HTR-8/SVneo (cell line): ENCODE data around the gene ZNF536.

ENCODE experiments used
- DNase-seq: peaks from one replicate; pipeline ENCODE4 v3.0.0; 2011; ENCODE audit warnings: low spot score, mixed read lengths; ENCODE audit not compliant: insufficient read length
- FAIRE-seq: peaks from 2 replicates; lab custom pipeline; 2011; peaks lifted over from hg19 to GRCh38; lab: Jason Lieb, UNC

The ZNF536 gene

DNA sequence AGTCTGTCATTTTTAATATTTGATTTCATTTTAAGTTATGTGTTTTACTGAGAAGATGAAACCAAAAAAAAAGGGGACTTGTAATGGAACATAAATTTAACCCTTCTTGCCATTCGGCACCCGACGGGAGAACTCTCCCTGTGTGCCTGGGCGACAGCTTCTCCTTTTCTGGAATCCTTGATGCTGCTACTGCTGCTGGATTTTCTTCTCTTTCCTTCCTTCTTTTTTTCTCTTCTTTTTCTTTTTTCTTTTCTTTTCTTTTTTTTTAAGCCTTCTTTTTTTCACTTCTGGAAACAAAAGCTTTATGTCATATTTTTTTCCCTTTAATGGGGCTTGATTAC is 11.1 kb upstream of the ZNF536 start:
- DNase-seq (no peak), FAIRE-seq (no peak)

DNA sequence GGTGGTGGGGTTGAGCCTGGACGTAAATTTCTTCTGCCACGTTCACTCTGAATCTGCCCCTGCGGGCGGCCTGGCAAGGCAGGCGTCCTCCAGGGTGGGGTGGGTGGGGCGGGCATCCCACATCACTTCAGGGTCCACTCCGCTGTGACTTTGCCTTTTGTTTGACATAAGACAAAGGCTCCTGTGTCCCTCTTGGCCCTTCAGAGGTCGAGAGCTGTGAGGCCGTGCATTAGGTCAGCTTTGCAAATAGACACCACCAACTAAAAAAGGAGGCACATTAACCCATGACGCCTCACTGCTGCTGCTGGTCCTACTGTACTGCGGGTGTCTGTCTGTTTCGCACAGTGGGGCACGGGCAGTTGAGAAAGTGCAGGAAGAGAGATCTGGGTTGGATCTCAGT is 10.5 kb upstream of the ZNF536 start:
- FAIRE-seq (no peak), DNase-seq (no peak)

DNA sequence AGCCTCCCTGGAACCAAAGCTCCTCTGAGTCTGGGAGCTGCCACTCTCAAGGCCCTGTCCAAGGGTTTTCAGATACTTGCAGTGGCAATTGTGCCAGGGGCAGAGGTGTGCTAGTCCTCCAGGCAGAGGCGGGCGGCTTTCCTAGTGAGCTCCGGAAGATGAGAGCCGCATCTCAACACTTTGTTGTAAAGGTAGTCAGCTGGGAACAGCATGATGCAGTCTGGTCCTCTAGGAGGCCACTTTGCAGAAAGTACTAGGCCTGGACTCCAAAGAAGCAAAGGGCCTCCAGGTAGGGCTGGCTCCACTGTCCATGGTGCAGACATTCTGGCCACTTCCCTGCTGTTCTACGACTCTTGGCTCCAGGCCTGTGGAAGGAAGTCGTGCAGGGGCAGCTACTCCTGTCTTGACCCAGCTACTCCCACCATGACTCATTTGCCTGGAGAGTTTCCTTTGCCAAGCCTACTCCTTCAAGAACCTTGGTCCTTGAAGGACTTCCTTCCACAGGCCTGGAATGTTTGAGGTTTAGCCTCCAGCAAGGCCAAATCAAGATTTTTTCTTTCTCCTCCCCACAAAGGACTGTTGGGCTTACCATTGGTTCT is 9.9 kb upstream of the ZNF536 start:
- DNase-seq = no peak
- FAIRE-seq = no peak

DNA sequence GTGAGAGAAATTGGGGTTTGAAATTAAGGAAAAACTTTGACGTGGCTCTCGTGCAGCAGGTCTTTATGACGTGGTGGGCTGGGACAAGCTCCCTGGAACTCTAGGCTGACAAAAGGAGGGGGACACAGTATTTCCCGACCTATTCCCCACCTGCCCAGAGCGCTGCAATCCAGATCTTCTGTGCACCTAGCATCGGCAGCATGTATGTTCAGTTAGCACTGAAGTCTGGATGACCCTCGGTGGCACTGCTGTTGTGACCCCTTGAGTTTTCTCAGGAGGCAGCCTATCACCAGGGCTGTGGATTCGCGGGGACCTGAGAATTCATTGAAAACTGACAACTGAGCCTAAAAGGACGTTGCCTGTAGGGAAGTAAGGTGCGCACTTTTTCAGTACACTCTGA is 9.1 kb upstream of the ZNF536 start:
- no peak for FAIRE-seq
- DNase-seq = no peak

DNA sequence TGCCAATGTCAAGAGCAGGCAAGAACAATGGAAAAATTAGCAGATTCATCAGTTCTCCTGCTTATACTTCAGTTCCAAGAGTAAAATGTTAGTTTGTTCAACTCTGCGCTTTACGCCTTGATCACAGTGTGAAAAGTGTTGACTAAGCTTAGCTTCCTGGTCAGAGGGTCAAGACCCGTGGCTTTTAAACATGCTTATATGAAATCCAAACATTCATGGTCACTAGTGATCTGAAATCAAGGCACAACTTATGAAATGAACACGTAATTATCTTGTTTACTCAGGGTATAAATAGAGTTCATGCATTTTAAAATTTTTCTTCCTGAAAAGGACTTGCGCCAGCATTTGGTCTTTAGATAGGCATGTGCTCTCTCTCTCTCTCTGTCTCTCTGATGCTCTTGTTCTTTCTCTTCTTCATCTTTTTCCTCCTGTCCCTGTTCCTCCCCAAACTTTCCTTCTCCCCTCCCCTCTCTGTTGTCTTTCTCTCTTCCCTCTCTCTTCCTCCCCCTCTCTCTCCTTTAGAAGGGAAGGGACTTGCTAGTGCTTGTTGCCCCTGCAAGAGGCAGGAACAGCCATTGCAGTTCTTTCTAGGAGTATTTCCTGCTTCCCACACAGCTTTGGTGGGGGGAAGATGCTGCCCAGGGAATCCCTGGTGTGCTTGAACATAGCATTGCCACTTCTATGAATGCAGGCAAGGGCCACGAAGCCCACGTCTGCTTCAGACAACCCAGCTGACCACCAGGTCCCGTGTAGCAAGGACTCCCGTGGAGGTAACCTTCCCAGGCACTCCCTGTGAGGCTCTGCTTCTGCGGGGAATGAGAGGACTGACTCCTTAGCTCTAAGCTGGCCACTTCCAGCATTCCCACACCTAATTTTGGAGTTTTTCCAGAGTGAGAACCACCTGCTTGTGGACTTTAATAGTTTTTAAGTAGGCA is 7.1 kb upstream of the ZNF536 start:
- DNase-seq (no peak), FAIRE-seq (no peak)

DNA sequence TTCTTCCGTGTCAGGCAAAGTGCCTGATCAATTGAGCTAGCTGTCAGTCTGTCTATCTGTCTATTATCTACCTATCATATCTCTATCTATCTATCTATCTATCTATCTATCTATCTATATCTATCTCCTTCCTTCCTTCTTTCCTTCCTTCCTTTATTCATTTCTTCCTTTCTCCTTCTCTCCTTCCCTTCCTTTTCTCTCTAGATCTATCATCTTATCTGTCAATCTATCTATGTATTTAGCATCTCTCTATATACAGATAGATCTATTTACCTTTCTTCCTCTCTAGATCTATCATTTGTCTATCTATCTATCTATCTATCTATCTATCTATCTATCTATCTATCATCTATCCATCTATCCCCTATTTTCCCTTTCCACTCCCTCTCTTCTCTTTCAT is 5.9 kb upstream of the ZNF536 start:
- FAIRE-seq = no peak
- no peak for DNase-seq

DNA sequence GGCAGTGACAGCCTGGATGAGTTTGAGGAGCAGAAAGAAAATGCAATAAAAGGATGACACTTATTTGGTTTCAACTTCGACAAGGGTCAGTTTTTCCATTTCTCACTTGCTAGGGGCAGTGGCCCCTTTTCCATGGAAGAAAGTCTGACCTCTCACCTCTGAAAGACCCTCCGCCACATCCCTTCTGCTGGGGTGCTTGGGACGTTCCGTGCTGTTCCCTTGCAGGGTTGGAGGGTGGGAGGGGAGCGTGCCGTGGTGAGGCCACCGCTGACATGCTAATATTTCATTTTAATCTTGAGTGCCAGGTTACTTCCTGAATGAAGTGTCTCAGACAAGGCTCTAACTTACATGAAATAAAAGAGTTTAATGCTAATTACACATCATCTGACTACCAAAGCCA is 5.2 kb upstream of the ZNF536 start:
- no peak for FAIRE-seq
- no peak for DNase-seq

DNA sequence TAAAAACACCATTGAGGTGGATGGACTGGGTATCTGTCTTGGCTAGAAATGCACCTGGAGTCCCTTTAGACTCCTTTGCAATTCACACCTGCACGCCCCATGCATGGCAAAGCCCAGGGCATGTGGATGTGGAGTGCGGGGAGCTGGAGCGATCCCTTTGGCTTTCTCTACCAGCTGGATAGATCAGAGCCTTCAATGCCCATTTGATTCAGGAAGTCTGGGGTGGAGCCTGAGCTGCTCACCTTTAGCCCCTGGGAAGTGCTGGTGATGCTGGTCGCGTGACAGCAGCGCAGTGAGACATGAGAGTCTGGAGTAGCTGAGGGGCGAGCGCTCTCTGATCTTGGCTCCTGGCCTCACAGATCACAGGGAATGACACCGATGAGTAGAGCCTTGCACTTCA is 4.8 kb upstream of the ZNF536 start:
- FAIRE-seq (no peak), DNase-seq (no peak)

DNA sequence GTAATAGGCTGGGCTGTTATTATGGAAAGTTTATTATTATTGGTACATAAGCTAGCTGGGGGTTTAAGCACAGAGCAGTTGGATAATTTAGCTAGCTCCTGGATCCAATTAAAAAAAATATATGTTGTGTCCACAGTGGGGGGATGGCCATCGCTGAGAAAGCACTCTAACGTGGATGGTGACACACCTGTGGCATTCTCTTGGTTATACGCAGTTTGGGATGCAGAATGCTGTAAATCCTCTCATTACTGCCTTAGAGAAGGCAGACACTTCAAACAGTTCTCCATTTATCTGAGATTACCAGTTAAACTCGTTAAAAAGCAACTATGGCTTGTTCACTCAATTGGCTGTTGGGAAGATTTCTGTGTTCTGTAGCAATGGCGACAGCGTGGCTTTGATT is 2.4 kb upstream of the ZNF536 start:
- DNase-seq (no peak), FAIRE-seq (no peak)

DNA sequence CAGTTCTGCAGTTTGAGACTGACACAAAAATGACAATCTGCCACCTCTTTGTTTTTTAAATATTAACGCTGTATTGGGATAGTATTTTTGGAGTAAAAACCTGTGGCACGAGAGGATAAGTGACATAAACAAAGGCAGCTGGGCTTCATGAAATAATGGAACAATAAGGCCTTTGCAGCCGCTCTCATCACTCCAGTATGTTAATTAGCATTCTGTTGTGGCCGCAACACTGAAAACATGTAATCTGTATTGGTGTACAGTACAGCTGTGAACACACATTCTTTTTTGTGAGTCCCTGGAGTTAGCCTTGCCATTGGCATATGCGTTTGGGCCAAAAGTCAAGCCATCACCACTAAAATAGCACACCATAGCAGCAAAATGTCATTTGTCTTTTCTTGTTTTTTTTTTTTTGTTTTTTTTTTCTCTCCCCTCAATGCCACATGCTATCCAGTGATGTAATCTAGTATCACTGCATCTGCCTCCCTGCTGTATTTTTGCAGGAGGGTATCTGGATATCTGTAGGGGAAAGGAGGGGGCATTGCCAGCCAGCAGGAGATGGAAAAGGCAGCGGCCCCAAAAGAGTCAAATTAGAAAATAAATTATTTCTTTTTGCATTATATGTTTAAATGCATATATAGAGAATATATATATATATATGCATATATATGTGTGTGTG is 885 bp upstream of the ZNF536 start:
- FAIRE-seq (no peak), DNase-seq (no peak)

DNA sequence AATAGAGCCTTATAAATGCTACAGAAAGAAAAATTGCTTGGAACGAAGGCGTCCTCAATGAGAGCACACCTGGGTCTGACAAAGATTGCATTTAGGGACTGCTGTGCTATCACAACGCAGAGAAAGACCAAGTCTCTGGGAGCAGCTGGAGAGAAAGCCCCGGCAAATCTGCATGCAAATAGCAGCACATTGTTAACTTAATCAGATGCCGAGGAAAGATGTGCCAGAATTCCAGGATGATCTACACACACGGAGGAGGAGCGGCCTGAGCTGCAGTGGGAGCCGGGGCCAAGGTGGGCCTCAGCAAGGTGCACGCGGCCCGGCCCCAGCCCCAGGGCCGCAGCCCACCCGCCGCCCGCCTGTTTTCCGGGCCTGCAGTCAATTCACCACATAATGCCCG is 1.4 kb downstream of the ZNF536 start:
- FAIRE-seq (no peak), DNase-seq (no peak)

DNA sequence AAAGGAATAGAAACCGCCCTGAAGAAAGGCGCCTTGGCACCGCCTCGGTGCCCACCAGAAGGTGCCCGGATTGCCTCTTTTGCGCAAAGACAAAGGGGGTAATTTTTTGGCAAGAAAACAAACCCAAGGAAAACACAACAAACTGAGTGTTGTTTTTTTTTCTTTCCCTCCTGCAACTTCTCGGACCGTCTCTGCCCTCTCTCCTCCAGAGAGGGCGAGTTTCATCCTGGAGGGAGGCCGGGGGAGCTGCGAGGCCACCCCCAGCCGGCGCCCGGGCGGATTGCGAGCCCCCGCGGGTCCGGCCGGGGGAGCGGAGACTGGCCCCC is 2.3 kb downstream of the ZNF536 start:
- no peak for FAIRE-seq
- no peak for DNase-seq

DNA sequence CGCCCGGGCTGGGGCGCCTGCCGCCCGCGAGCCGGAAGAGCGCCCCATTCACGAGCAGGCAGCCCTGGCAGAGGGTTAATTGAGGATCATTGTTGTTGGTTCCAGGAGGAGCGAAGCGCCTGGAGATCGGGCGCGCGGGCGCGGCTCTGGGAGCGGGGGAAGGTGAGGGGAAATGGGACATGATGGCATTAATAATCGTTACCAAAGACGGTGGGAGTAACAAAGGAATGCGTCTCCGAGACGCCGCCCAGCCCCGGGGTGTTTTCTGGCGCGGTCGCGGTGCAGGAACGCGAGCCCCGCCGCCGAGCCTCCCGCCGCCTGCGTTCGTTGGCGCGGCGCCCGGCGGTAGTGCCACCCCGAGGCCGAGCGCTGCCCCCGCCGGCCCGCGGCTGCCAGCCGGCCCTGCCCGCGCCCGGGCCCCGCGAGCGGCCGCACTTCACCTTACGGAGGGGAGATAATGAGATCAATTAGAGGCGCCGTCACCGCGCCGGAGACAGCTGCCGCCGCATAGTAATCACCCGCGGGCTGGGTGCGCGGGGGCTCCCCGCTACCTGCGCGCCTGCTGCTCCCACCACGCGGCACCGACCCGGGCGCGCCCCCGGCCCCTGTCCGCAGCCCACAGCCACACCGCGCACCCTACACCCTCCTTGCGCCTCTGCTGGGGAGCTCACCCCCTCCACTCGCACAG is 2.8 kb downstream of the ZNF536 start:
- DNase-seq (no peak), FAIRE-seq (no peak)

DNA sequence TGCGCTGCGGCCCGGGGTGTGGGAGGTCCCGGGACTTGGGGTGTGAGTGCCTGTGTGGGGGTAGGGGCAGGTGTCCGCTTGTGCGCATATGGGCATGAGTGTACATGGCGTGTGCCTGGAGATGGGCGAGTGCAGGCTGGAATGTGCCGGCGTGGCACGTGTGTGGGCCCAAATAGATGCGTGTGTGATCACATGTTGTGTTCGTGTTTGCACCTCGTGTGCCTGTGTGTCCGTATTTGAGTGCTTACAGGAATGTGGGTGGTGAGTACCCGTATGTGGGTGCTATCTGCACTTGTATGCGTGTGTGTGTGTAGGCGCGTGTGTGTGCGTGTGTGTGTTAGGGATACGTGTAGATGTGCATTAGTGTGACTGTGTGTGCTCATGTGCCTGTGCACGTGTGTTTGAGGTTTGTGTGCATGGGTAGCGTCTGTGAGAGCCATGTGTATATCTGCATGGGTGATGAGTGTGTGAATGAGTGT is 3.4 kb downstream of the ZNF536 start:
- FAIRE-seq = no peak

DNA sequence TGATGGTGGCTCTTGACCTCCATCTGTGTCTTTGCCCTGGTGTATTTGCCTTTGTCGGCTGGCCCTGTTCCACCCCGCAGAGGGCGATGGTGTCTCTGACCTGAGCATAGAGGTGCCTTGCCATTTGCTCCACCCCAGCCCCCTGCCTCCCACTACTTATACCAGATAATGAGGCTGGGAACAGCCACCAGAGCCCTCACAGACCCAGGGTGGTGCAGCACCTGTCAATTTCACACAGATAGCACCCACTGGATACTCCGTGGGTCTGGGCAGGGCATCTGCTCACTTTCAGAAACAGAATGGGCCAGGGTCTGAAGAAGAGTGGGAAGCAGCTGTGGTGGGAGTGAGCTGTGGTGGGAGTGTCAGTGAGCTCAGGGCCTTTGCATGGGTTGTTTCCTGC is 4.1 kb downstream of the ZNF536 start:
- DNase-seq (no peak), FAIRE-seq (no peak)

More for the DNA sequence above, 3.4 kb downstream of the ZNF536 start:
- no peak for DNase-seq

DNA sequence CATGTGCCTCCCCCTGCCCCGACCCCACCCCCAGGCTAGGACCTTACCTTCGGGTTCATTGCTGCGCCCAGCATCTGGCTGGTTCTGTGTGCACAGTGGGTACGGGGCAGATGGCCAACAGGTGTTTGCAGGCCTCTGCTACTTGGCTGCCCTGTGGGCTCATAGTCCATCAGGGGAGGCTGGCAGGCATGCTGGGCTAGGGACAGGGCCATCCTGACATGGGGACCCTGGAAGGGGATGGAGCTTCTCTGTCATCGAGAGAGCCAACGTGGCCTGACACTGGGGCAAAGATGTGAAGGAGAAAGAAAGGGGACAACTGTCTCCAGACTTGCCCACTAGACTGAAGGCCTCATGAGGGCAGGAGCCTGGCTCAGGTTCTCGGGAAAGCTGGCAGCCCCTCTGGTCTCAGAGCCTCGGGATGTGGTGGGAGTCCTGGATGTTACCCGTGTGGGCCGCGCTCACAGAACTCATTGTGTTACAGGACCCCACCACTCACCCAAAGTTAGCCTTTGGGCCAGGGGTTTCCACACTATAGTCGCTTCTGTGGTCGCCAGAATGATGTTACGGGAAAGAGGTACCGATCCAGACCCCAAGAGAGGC is 4.7 kb downstream of the ZNF536 start:
- FAIRE-seq = no peak
- DNase-seq = no peak

DNA sequence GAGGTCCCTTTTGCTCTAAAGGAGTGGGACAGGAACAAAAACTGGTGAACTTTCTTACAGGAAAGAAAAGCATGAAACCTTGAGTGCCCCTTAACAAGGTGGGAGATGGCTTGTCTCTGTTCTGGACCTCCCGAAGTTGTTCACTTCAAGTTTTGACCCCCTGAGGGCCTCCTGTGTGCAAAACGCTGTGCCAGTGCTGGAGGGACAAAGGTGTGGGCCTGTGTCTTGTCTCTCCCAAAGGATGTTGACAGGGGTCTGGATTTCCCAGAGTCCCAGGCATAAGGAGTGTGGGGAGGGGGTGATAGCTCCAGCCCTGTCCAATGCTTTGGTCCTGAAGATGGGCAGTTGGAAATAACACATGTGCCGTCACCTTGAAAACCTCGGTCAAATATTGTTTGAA is 6.5 kb downstream of the ZNF536 start:
- FAIRE-seq (no peak), DNase-seq (no peak)

DNA sequence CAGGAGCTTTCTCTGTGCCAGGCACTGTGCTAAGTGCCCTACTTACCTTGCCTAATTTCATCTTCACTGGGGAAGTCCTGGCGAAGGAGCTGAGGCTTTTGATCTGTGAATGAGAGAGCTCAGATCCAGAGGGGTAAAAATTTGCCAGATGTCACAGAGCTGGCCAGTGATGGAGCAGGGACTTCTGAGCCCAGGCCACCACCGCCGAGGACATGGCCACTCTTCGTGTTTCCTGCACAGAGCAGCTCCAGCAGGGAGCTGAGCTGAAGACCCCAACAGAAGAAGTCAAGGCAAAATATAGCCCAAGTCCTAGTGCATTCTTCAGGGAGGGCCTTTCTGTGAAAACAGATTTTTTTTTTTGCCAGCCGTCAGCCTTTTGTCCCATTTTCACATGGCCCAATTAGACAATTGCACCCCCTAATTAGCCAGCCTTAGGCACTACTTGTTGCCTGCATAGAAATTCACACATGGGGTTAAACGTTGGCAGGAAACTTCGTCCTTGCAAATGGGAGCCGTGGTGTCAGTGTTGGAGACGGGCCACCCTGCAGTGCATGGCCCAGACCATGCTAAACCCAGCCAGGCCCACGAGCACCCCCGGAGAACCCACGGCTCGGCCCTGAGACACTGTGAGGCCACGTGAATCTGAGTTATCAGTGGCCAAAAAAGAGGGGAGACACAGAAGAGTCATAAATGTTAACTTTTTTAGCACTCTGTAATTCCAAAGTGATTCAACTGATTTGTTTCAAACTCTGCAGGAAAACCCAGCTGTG is 7.8 kb downstream of the ZNF536 start:
- DNase-seq (no peak), FAIRE-seq (no peak)

DNA sequence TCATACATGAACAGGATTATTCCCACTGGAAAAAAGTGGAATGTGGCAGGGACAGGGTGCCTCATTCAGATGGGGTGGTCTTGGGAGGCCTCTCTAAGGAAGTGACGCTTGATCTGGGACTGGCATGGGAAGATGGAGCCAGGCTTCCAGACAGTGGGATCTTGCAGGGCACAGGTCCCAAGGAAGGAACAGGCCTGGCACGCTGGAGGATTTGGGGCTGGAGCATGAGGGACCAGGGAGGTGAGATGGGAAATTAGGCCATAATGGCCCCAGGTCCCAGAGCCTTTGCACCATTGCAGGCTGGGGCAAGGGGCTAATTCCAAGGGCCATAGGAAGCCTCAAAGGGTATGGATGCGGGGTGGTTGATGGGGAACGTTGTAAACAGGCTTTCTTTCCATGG is 9.2 kb downstream of the ZNF536 start:
- no peak for DNase-seq

DNA sequence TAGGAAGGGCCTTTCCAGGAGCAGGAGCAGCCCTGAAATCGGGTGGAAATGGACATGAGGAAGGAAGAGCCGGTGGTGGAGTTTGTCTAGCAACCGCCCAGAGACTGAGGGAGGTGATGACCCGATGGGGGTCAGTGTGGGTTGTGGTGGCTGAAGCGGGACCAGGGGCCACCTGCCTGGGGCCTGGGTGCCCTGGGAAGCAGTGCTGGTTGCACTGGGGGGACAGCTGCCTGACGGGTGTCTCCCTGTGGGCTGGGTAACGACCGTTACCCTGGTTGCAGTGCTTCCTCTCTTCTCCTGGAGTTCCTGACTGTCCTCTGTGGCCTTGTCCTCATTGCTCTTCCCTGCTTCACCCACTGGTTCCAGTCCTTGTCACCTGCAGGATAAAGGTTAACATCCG is 13.0 kb downstream of the ZNF536 start:
- DNase-seq = no peak

More for the DNA sequence above, 9.2 kb downstream of the ZNF536 start:
- no peak for FAIRE-seq

More for the DNA sequence above, 13.0 kb downstream of the ZNF536 start:
- FAIRE-seq = no peak
